Measurements from ENCODE around the gene VARS2.

The VARS2 gene

GRCh38 chr6:30972816-30973215, 58.8 kb downstream of the VARS2 start:
- TF ChIP-seq CEBPB (IDR thresholded peaks at IDR 0.05) (no peak), REST (IDR thresholded peaks at IDR 0.05; ENCODE audit: low read depth) (no peak), FOXM1 (IDR thresholded peaks at IDR 0.05; ENCODE audit: borderline replicate concordance, low read depth) (no peak), ZBTB7A (IDR thresholded peaks at IDR 0.05; ENCODE audit: low read depth) (no peak), RAD21 (IDR thresholded peaks at IDR 0.05; ENCODE audit: low read depth) (no peak), TEAD4 (IDR thresholded peaks at IDR 0.05) (no peak), YY1 (IDR thresholded peaks at IDR 0.05; ENCODE audit: low read depth) (no peak), NFIC (IDR thresholded peaks at IDR 0.05) (no peak), TCF12 (IDR thresholded peaks at IDR 0.05; ENCODE audit: low read depth) (no peak), MAX (IDR thresholded peaks at IDR 0.05) (no peak), USF1 (IDR thresholded peaks at IDR 0.05) (no peak), TAF1 (IDR thresholded peaks at IDR 0.05; ENCODE audit: low read depth) (no peak), EP300 (IDR thresholded peaks at IDR 0.05; ENCODE audit: borderline replicate concordance) (no peak), EGR1 (IDR thresholded peaks at IDR 0.05) (no peak), CREB1 (IDR thresholded peaks at IDR 0.05; ENCODE audit: low read depth) (no peak)

GRCh38 chr6:30974490-30975252, 60.6 kb downstream of the VARS2 start:
- TF ChIP-seq NFIC (IDR thresholded peaks at IDR 0.05) = no peak
- no peak for TF ChIP-seq USF1 (IDR thresholded peaks at IDR 0.05)
- TF ChIP-seq RAD21 (IDR thresholded peaks at IDR 0.05; ENCODE audit: low read depth) = no peak
- TF ChIP-seq ZBTB7A (IDR thresholded peaks at IDR 0.05; ENCODE audit: low read depth) = no peak
- no peak for TF ChIP-seq FOXM1 (IDR thresholded peaks at IDR 0.05; ENCODE audit: borderline replicate concordance, low read depth)
- TF ChIP-seq TEAD4 (IDR thresholded peaks at IDR 0.05) = no peak
- TF ChIP-seq YY1 (IDR thresholded peaks at IDR 0.05; ENCODE audit: low read depth) = no peak
- TF ChIP-seq TCF12 (IDR thresholded peaks at IDR 0.05; ENCODE audit: low read depth) = no peak
- no peak for TF ChIP-seq MAX (IDR thresholded peaks at IDR 0.05)
- TF ChIP-seq EP300 (IDR thresholded peaks at IDR 0.05; ENCODE audit: borderline replicate concordance) = no peak
- no peak for TF ChIP-seq TAF1 (IDR thresholded peaks at IDR 0.05; ENCODE audit: low read depth)
- TF ChIP-seq EGR1 (IDR thresholded peaks at IDR 0.05) = no peak
- TF ChIP-seq CREB1 (IDR thresholded peaks at IDR 0.05; ENCODE audit: low read depth) = no peak
- no peak for TF ChIP-seq REST (IDR thresholded peaks at IDR 0.05; ENCODE audit: low read depth)
- TF ChIP-seq CEBPB (IDR thresholded peaks at IDR 0.05) = no peak

Data from Ishikawa (cell line).